ENCODE data around the gene KIF16B.
A peak's percentile ranks its signal among the peaks of the same experiment; 100 is the strongest.
"Not testable (repeated sequence)": the region's sequence is repeated elsewhere in the genome, so short reads cannot be mapped to it uniquely, and the experiment has no call there.

KIF16B gene

DNA sequence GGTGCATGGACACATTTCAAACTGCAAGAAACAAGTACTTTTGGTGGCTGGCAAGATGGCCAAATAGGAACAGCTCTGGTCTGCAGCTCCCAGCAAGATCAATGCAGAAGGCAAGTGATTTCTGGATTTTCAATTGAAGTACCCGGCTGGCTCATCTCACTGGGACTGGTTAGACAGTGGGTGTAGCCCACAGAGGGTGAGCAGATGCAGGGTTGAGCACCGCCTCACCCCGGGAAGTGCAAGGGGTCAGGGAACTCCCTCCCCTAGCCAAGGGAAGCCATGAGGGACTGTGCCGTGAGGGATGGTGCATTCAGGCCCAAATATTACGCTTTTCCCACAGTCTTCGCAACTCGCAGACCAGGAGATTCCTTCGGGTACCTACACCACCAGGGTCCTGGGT is 53.6 kb downstream of the KIF16B start:
- not testable (repeated sequence) for DNase-seq (ENCODE audit: low spot score)

DNA sequence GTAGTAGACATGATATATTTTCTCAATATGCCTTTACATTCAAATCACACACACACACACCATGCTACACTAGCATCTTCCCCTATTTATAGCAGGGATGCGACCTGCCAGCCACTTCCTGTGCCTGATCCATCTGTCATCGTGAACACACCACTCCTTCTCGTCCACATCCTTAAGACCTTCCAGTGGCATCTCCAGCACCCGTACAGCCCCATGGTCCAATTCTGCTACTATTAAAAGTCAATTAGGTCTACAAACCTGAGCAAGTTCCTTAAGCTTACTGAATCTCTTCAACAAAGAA is 54.5 kb downstream of the KIF16B start:
- DNase-seq (ENCODE audit: low spot score), result no peak

DNA sequence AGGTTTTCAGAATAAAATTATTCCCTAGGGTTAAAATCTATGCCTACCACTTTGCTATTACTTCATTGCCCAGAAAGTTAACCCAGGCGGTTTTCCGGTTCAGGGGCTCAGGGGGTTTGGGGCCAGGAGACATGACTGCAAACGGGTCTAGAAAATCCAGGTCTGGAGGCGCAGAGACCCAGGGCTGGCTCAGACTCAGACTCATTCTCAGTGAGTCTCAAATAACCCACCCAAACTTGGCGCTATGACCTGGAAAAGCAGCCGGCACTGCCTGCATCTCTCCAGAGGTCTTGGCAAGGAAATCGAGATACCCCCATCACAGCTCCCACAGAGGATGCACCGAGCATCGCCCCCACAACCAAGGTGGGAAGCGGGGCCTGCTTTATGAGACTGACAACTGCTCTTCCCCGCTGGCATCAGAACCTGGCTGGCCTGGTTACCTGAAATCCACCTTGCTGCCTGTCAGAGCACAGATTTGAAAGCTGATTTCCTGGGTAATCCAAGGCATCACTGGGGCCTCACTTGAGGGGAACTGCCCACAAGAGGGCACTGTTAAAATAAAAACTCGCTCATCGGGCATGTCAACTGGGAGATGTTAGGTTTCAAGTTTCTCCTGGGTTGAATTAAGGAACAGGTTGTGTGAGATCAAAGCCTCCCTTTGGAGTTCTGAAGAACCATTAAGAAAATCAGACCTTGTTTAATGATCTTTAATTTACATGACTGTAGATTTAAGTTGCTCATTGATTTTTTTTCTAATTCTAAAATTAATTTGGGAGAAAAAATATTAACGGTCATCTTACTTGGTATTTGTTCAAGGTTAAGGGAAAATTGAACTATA is 55.1 kb downstream of the KIF16B start:
- peak; percentile 76 for DNase-seq (ENCODE audit: low spot score)

DNA sequence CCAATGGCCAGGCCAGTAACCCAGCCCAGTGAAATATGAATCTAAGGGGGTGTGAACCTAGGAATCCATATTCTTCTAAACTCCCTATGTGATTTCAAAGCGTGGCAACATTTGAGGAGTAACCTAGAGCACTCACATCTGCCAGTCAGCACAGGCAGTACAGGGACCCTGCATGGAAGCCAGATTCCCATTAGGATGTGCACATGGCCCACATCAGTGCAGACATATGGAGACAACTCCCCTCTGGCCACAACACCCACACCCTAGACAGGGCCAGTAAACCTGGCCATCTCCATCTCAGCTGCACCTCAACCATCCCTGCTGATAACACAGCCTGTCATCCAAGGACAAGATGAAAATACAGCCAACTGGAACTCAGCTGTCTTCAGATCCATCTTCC is 56.5 kb downstream of the KIF16B start:
- no peak for DNase-seq (ENCODE audit: low spot score)

DNA sequence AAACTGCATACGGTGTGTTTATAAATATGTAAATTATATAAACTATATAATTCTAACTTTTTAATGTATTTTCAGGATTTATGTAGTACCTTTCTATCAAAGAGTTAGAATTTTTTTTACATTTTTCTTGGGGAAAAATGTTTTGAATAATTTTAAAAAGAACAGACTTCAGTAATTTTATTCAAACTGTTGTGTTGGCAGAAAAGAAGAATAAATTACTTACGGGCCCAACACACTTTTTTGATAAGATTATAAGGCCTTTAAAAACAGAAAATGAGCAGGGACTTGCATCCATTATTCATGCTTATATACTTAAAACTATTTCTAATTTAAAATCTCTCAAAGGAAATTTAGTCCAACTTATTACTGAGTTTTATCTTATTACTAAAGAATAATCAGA is 58.2 kb downstream of the KIF16B start:
- no peak for DNase-seq (ENCODE audit: low spot score)

DNA sequence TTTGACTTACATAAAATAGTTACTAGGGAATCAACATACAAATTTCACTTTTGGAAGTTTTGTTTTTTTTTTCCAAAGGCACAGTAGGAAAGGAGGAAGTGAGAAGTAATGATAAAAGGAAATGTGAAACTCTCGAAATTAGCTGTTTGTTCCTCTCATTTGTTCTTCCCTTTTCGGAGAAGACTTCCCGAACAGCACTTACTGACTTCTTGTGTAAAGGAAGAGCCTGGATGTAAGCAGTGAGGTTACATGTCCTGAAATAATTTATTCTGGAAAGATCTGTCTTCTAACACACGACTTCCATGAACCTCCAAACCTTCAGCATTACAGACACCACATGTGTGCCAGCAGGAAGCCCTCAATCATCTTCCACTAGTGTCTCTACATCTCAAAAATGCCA is 59.1 kb downstream of the KIF16B start:
- no peak for DNase-seq (ENCODE audit: low spot score)

DNA sequence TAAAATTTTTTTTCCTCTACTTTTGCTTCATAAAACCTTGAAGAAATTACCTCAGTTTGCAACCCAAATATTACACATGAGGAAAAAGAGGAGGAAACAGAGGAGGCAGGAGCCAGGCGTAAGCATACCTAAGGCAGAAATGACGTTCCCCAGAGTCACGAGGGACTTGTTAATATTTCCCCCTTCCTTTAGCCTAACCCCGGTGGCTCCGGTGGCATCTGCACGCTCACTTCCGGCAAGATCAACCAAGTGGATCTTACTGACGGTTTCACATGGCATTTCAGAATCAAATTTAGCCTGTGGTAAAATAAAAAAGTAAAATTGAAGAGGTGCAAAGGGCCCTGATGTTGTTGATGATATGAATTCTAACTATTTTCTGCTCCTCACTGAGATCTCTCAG is 67.4 kb downstream of the KIF16B start:
- DNase-seq (ENCODE audit: low spot score), result no peak

DNA sequence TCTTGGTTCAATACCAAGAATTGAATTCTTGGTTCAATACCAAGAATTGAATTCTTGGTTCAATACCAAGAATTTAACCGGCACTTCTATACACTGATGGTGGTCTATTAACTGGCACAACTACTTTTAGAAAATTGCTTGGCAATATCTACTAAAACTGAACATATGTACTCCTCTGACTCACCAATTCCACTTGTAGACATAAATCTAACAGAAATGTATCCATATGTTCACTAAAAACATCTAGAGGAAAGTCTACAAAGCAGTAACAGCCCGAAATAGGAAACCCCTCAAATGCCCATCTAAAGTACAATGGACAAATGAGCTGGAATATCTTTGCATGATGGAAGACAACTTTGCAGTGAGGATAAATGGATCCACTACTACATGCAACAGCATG is 71.9 kb downstream of the KIF16B start:
- DNase-seq (ENCODE audit: low spot score), result no peak

DNA sequence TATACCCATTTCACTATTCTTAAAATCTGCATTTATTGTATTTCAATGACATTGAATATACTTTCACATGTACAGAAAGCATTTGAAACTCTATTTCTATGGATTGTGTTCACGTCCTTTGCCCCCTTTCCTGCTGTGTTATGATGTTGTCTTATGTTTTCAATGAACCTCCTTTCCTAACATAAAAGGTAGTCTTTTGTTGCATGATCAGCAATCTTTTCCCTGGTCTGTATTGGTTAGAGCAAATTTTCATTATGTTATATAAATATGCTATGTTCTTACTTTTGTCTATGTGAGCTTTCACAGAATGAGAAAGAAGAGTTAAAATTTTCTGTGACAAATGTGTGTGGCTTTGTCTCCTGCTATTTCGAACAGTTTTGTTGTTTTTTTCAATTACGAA is 73.1 kb downstream of the KIF16B start:
- no peak for DNase-seq (ENCODE audit: low spot score)

DNA sequence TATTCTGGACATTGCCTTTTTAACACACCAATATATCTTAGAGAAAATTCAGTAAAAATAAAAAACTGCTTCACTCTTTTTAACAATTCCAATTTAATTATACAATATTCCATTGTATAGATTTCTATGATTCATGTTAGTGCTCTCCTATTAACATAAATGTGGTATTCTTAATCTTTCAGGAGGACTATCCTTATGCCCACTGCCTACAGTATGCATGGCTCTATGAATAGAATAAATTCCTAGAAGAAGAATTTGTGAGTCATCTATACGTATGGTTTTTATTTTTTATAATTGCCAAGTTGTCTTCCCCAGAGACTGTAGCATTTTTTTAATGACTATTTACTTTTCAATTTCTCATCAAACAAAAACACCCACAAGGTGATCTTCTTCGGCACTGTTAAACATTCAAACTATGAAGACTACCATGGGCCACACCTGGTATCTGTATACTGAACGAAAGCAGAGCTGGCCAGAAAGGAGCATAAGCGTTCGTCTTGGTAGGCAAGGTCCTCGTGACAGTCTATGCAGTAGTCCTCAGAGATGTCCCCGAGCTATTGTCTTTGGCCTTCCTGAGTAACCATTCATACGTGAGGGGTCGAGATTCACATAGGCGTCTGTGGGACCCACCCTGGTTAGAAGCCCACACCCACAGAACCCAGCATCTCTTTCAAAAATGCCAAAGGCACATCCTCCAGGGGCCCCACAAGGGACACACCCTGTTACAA is 74.6 kb downstream of the KIF16B start:
- no peak for DNase-seq (ENCODE audit: low spot score)

DNA sequence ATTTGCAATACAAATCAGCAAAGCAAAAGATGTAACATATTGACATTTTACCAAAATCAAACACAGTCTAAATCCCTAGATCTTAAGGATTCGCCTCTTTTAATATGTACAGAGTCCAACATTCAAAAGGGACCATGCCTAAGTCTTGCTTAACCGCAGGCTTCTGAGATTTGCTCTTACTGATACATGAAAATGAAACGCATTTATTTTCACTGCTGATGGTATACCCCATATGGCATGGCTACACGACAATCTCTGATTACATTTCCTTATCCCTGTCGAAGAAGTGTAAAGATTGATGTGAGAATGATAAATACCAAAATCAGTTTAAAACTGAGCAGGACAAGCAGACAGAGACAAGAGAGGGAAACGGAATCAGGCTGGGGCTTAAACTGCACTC is 75.4 kb downstream of the KIF16B start:
- no peak for DNase-seq (ENCODE audit: low spot score)

DNA sequence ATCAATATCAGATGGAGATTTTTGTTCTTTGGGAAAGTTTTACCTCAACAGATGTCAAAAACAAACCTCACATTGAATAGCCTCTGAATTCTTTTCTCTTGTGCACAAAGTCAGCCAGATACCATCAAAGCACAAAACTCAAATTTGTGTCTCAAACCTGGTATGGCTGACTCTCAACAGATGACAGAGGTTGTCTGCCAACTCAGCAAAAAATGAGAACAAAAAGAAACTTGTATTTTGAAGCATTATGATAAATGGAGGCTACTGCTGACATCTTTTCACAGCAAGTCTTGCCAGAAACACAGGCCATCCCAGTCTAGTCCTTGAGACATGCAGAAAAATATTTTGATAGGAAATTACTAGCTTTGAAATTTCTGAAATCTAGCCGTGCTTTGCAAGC is 79.8 kb downstream of the KIF16B start:
- DNase-seq (ENCODE audit: low spot score), result no peak

DNA sequence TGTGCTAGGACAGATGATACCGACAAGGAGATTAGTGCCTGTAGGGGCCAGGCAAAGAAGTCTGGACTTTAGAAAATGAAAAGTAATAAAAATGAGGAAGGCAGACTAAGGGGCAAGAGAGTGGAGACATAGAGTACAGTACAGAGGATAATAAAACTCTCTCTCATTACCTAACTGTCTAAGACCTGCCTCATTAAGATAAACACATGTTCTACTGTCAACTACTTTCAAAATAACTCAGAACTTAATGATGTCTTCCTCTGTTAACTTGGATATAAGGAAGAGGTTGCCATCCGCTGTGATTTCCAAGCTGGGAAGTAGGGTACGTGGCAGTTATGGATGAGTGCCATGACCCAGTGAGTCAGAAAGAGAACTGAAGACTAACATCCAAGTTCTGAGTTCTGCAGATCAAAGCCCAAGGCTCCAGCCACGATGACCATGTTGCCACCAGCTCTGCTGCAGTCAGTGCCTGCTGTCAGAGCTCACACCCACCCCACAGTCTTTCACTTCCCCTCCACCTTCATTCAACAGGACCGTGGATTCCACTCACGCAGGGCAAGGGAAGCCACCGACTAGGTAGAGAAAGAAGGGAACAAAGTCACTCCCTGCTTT is 81.8 kb downstream of the KIF16B start:
- DNase-seq (ENCODE audit: low spot score), result peak; percentile 26

DNA sequence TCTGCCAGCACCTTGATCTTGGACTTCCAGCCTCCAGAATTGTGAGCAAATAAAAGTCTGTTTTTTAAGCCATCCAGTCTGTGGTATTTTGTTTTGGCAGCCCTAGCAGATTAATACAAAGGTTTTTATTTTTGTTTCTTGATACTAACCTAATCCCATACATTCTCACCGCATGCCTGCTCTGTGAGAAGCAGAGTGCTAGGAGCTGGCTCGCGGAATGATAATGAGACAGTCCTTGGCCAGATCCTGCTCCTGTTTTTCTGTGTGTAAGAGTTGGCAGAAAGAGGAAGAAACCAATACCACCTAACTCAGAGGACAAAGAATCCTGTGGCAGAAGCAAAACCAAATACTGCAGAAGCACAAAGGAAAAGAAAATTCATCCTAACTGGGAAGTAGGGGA is 82.6 kb downstream of the KIF16B start:
- DNase-seq (ENCODE audit: low spot score), result no peak

DNA sequence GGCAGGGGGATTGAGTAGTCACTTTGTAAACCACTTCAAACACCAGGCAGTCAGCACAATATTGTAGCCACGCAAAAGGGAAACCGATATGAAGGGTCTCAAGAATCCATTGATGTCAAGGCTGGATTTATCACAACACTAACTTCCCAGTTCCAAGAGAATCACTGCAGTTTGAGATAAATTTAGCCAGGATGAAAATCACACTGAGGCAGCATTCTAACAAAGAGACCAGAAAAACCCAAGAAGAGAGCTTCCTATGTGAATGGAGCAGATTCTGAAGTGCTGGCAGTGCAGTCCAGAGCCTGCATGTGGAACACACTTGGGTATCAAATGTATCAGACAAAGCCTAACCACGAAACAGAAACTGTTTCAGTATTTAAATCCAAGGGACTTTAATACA is 84.6 kb downstream of the KIF16B start:
- no peak for DNase-seq (ENCODE audit: low spot score)

DNA sequence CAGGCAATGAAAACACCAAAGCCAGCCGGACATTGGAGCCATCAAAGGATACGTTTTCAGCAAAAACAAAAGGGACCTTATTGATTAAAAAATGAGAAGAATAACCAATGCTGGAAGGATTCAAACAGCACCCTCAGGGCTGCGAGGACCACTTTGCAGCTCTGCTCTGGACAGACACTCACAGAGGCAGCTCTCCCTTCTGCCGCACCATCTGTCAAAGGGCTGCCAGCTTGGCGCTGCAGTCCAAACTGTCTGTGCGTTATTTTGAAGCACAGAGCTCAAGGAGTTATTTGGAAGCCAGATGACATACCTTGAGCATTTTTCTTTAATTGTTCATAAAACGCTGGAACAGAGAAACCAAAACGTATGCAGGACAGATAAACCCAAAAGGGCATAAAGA is 85.2 kb downstream of the KIF16B start:
- no peak for DNase-seq (ENCODE audit: low spot score)

DNA sequence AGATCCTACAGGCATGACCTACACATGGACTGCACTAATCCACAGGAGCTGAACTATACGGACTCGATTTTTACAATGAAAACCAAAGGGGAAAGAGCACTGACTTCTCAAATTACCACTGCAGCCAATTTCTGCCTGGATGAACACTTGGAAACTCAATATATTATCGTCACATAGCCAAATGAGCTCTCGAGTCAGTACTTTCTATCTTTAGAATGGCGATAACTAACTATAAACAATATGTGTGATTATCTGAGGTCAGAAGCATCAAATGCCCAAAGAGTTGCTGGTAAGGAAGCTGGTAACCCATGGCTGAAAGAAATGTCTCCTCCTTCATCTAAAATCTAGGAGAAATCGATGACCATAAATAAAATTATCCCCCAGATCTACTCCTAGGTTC is 86.7 kb downstream of the KIF16B start:
- DNase-seq (ENCODE audit: low spot score), result no peak

DNA sequence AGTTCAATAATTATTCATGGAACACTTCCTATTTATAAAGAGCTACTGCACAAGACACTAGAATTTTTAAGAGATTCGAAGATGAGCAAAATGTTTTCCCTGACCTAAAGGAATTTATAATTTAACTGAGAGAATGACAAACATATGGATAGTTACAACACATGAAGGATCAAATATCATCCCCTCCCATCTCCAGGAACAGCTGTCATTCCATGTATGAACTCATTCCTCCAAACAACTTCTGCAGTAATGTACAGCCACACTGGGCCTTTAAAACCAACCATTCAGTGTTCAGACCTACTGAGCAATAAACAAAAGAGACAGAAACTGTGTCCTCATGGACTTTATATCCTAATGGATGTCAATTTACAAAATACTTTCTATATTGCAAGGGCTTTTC is 87.8 kb downstream of the KIF16B start:
- no peak for DNase-seq (ENCODE audit: low spot score)

DNA sequence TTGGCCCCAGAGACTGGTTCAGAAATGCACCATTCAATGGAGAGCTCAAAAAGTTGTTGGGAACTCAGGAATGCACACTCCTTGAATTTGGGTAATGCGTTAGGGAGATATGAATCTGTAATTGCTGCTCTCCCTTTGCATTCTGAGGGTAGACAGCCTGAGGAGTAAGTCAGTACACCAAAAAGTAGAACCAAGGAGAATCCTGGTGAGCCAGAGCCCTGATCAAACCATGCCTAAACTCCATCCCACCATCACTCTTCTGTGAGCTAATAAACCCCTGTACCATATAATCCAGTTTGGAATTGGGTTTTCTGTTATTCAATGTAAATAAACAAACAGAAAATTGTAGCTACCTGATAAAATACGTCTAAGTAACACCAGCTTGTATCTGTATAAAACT is 90.2 kb downstream of the KIF16B start:
- no peak for DNase-seq (ENCODE audit: low spot score)

DNA sequence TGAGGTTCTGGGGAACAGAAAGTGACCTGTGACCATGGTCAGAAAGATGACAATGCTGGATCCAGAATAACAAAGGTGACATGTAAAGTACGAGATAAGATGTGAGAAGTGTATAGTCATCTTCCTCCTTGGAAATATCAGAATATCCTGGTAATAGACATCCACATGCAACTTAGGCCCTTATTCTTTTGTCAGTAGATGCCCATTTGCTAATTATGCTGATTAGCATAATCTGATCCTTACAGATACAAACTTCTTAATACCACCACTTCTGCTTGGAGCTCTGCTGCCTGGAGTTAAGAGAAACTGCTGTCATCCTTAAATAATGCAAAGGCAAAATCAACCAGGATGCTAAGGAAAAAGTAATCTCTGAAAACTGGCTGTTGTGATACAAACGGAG is 91.3 kb downstream of the KIF16B start:
- no peak for DNase-seq (ENCODE audit: low spot score)

DNA sequence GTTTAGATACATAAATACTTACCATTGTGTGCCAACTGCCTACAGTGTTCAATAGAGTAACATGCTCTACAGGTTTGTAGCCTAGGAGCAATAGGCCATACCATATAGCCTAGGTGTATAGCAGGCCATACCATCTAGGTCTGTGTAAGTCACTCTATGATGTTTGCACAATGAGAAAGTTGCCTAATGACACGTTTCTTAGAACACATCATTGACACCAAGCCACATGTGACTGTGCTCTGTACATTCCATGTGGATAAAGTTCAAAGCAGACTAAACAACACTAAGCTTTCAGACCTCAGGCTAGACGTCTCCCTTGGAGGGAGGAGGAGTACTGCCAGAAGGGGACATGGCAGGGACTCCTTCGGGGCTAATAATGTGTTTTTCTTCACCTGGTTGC is 93.6 kb downstream of the KIF16B start:
- no peak for DNase-seq (ENCODE audit: low spot score)

DNA sequence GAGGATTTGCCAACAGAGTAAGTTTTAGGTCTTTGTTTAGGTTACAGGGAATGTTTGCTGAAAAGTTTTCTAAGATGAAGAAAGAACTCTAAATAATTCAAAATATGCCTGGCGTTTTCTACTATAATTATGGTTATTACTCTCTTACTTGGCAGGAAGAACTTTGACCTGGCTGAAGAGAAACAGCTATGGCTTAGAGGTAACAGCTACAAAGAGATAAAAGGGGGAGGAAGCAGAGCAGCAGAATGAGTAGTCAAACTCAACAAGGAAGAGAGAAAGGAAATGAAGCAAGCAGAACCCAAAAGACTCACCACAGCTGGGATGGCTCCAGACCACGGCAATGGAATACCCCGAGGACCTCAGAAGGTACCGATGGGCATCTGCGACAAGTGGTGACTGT is 95.6 kb downstream of the KIF16B start:
- no peak for DNase-seq (ENCODE audit: low spot score)

DNA sequence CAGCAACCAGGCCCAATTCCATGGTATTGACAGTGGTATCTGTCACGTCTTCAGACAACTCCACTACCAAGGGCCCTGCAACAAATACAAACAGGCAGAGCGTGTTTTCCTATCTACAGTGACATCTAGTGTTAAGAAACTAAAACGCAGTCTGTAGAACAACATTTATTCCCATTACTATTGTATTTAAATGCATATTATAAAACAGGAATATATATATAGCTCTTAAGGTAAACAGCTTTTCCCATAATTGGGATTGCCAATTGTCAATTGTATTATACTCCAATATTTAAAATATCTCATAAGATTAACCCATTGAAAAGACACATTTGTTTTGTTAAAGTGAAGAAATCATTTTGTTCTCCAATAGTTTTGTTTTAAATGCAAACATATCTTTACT is 97.2 kb downstream of the KIF16B start:
- DNase-seq (ENCODE audit: low spot score), result peak; percentile 47

DNA sequence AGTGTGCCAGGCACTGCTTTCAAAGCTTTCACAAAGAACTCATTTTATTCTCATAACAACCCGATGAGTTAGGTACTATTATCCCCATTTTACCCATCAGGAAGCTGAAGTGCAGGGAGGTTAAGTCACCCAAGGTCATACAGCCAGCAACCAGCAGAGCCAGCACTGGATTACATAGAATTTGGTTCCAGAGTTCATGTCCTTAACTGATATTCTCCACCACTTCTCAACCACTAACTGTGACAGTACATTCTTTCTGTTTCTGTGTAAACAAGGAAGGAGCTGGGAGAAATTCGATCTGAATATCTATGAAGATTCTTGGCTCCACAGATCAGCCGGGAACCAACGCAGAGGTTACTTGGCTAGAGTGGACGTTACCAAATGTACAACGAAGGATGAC is 98.0 kb downstream of the KIF16B start:
- DNase-seq (ENCODE audit: low spot score), result no peak

Measured in AG20443 (cell line).